ENCODE measurements around the gene CLCA2.

Gene CLCA2

GRCh38 chr1:86423873-86424272 is at the start of gene CLCA2:
TSS of gene CLCA2 (plus strand) at chr1:86424171. CDS start at chr1:86424248, 77 bp downstream.
- TF ChIP-seq, protein P1, sequence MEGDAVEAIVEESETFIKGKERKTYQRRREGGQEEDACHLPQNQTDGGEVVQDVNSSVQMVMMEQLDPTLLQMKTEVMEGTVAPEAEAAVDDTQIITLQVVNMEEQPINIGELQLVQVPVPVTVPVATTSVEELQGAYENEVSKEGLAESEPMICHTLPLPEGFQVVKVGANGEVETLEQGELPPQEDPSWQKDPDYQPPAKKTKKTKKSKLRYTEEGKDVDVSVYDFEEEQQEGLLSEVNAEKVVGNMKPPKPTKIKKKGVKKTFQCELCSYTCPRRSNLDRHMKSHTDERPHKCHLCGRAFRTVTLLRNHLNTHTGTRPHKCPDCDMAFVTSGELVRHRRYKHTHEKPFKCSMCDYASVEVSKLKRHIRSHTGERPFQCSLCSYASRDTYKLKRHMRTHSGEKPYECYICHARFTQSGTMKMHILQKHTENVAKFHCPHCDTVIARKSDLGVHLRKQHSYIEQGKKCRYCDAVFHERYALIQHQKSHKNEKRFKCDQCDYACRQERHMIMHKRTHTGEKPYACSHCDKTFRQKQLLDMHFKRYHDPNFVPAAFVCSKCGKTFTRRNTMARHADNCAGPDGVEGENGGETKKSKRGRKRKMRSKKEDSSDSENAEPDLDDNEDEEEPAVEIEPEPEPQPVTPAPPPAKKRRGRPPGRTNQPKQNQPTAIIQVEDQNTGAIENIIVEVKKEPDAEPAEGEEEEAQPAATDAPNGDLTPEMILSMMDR (IDR thresholded peaks at IDR 0.05; ENCODE audit: borderline replicate concordance, control extremely low read depth, extremely low read depth, insufficient read depth, missing control alignments) = no peak
- in situ Hi-C loops (cut with MboI; ENCODE audit: low sequenced_read_pairs, unreplicated experiment) = no loop called here
- no peak for DNase-seq (ENCODE audit: low spot score)

DNA sequence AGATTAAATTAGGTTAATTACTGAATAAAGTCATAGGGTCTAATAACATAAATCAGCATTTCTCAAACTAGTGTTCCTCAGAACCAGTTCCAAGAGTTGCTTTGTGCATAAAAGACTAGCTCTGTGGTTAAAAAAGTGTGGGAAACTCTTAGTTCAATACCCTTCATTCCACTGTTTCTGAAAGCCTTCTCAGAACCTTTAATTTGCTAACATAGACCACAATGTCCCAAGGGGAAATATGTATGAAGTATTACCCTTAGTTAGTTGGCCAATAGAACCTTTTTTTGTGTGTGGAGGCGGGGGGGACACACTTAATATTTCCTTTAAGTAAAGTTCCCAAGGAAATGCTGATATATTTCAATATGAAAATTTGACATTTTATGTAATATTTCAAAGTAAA is 48.3 kb upstream of the CLCA2 start:
- in situ Hi-C loops (cut with MboI; ENCODE audit: low sequenced_read_pairs, unreplicated experiment) = loop anchor here (25.0 kb wide), 1 partner anchor 712 kb away; no protein-coding TSS in a partner anchor
- TF ChIP-seq, protein P1 (IDR thresholded peaks at IDR 0.05; ENCODE audit: borderline replicate concordance, control extremely low read depth, extremely low read depth, insufficient read depth, missing control alignments) = no peak
- DNase-seq (ENCODE audit: low spot score) = no peak

- DNase-seq (ENCODE audit: low spot score) = no peak
- in situ Hi-C loops (cut with MboI; ENCODE audit: low sequenced_read_pairs, unreplicated experiment) = loop anchor here (25.0 kb wide), 1 partner anchor 710 kb away; no protein-coding TSS in a partner anchor
- TF ChIP-seq, protein P1 (IDR thresholded peaks at IDR 0.05; ENCODE audit: borderline replicate concordance, control extremely low read depth, extremely low read depth, insufficient read depth, missing control alignments) = no peak
Measured at GRCh38 chr1:86377341-86377740, 46.6 kb upstream of the CLCA2 start.

- in situ Hi-C loops (cut with MboI; ENCODE audit: low sequenced_read_pairs, unreplicated experiment) = loop anchor here (25.0 kb wide), 1 partner anchor 708 kb away; no protein-coding TSS in a partner anchor
- TF ChIP-seq, protein P1 (IDR thresholded peaks at IDR 0.05; ENCODE audit: borderline replicate concordance, control extremely low read depth, extremely low read depth, insufficient read depth, missing control alignments) = no peak
- DNase-seq (ENCODE audit: low spot score) = no peak
Measured at GRCh38 chr1:86378813-86379212, 45.2 kb upstream of the CLCA2 start.

- in situ Hi-C loops (cut with MboI; ENCODE audit: low sequenced_read_pairs, unreplicated experiment) = loop anchor here (25.0 kb wide), 1 partner anchor 707 kb away; no protein-coding TSS in a partner anchor
- TF ChIP-seq, protein P1 (IDR thresholded peaks at IDR 0.05; ENCODE audit: borderline replicate concordance, control extremely low read depth, extremely low read depth, insufficient read depth, missing control alignments) = peak; percentile 63
Measured at GRCh38 chr1:86380257-86380861, 43.6 kb upstream of the CLCA2 start.

DNA sequence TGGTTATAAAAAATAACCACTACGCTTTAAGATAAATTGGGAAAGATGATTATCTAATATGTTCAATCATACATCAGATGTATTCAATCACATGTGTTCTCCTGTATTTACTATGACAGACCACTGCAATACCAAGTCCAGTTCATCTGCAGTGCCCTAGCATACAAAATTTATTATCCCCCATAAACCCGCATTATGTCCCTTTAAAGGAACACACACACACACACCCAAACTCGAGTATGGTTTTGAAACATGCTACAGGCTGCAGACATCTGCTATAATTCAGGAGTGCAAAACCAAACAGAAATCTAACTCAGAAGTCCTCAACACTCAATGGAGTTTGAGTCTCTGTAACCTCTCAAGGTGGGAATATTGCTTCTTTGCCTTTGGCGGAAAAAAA is 42.7 kb upstream of the CLCA2 start:
- in situ Hi-C loops (cut with MboI; ENCODE audit: low sequenced_read_pairs, unreplicated experiment) = loop anchor here (25.0 kb wide), 1 partner anchor 706 kb away; no protein-coding TSS in a partner anchor
- TF ChIP-seq, protein P1 (IDR thresholded peaks at IDR 0.05; ENCODE audit: borderline replicate concordance, control extremely low read depth, extremely low read depth, insufficient read depth, missing control alignments) = no peak
- DNase-seq (ENCODE audit: low spot score) = no peak

More at GRCh38 chr1:86380257-86380861, 43.6 kb upstream of the CLCA2 start:
- DNase-seq (ENCODE audit: low spot score) = peak; percentile 45
